C4-2B (cell line): Measurements from ENCODE around the gene DBP.

Experiments used
- H3K27ac ChIP-seq: fragments of 450-650 bp; 2 replicates; pipeline ENCODE4 v1.5.1; 2017
- ZFX ChIP-seq: fragments of 450-650 bp; IDR thresholded peaks from 2 replicates; pipeline ENCODE4 v1.6.1; 2017
- TF ChIP-seq, protein P1 (sequence below): fragments of 450-650 bp; conservative IDR thresholded peaks from 2 replicates; pipeline ENCODE4 v1.5.1; 2017; ENCODE audit warnings: mild to moderate bottlenecking

Gene DBP

DNA sequence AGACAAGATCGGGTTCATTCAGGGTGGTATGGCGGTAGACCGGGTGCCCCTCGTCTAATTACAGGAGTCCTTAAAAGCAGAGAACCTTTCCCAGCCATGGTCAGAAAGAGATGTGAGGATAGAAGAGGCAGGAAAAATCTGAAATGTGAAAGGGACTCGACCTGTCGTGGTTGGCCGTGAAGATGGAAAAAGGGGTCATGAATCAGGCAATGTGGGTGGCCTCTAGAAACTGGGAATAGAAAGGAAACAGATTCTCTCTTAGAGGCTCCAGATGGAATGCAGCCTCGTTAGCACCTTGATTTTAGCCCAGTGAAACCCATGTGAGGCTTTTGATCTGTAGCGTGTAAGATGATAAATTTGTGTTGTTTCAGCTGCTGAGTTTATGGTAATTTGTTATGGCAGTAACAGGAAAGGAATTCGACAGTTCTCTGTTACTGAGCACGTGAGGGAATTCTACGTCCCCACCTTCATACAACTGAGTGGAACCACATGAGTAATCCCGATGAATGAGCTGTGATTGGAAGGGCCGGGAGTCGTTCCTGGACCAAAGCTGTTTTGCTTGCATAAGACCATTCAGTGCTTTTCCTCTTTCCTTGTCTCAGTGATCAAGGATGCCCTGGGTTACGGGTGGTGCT is 19.8 kb upstream of the DBP start:
- TF ChIP-seq, protein P1, sequence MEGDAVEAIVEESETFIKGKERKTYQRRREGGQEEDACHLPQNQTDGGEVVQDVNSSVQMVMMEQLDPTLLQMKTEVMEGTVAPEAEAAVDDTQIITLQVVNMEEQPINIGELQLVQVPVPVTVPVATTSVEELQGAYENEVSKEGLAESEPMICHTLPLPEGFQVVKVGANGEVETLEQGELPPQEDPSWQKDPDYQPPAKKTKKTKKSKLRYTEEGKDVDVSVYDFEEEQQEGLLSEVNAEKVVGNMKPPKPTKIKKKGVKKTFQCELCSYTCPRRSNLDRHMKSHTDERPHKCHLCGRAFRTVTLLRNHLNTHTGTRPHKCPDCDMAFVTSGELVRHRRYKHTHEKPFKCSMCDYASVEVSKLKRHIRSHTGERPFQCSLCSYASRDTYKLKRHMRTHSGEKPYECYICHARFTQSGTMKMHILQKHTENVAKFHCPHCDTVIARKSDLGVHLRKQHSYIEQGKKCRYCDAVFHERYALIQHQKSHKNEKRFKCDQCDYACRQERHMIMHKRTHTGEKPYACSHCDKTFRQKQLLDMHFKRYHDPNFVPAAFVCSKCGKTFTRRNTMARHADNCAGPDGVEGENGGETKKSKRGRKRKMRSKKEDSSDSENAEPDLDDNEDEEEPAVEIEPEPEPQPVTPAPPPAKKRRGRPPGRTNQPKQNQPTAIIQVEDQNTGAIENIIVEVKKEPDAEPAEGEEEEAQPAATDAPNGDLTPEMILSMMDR, result no peak
- no peak for TF ChIP-seq ZFX
- no peak overlapping the region for H3K27ac ChIP-seq

DNA sequence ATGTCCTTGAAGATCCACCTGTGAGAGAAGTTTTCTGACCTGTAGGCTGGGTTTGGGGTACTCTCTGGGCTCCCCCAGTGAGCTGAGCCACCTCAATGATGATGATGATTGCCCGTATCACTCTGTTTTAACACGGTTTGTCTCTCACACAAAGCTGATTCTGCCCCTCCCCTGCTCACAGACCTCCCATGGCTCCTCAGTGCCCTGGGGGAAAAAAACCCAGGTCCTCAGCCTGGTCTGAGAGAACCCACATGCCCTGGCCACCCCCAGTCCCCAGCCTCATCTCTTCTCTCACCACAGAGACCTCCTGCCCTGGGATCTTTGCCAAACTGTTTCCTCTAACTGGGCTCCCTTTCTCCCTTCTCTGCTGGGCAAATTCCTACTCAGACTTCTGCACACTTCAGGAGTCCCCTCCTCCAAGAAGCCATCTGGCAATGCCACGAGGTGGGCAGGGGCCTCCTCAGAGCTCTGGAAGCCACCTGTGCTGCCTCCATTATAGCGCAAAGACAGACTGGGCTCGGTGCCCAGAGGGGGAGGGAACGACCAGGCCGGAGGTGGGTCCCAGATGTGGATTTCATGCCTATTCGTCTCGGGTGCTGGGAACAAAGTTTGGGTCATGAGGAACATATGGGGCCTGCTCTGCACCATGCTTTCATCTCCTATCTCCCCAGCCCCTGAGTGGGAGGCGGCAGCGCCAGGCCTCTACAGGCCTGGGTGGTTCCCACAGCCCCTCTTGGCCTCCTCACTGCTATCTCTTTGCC is 17.3 kb upstream of the DBP start:
- TF ChIP-seq ZFX, result no peak
- TF ChIP-seq, protein P1, result no peak

DNA sequence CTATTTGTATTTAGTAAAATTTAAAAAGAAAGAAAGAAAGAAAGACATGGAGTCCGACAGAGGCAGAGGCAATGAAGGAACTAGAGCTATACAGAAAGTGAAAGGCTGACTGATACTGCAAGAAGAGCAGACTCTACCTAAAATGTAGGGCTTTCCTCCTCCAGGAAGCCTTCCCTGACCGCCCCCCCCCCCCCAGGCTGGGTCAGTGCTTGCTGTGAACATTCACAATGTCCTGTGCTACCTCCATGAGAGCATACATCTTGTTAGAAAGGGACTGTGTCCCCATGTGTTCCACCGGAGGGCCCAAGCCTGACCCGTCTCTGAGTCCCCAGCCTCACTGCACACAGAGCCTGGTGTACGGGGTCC is 14.5 kb upstream of the DBP start:
- no peak overlapping the region for H3K27ac ChIP-seq
- TF ChIP-seq, protein P1, result no peak
- no peak for TF ChIP-seq ZFX

More for the DNA sequence above, 17.3 kb upstream of the DBP start:
- no peak overlapping the region for H3K27ac ChIP-seq

DNA sequence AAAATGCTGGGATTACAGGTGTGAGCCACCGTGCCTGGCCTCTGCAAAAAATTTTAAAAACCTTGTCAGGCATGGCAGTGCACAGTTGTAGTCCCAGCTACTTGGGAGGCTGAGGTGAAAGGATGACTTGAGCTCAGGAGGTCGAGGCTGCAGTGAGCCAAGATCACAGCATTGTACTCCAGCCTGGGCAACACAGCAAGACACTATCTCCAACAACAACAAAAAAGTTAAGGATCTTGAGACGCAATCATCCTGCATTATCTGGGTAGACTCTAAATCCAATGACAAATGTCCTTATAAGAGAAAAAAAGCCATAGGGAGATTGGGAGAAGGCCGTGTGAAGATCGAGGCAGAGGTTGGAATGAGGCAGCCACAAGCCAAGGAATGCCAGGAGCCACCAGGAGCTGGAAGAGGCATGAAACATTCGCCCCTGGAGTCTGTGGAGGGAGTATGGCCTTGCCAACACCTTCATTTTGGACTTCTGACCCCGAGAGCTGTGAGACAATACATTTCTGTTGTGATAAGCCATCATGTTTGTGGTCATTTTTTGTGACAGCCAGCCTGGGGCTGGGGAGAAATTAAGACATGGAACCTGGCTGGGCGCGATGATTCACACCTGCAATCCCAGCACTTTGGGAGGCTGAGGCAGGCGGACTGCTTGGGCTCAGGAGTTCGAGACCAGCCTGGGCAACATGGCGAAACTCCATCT is 13.9 kb upstream of the DBP start:
- no peak overlapping the region for H3K27ac ChIP-seq
- no peak for TF ChIP-seq ZFX
- TF ChIP-seq, protein P1, result no peak

DNA sequence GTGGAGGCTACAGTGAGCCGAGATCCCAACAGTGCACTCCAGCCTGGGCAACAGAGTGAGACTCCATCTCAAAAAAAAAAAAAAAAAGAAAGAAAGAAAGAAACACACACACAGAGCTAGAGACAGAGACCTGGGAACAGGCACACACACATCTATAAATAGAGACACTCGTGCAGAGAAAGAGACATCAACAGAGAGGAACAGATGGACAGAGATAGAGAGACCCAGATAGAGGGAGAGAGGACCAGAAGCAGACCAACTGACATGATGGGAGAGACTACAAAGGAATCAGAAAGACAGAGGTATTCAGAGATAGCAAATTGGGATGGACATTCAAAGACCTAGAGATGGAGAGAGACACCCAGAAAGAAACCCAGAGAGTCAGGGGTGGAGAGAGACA is 11.0 kb upstream of the DBP start:
- H3K27ac ChIP-seq, result no peak overlapping the region
- TF ChIP-seq, protein P1, result no peak
- no peak for TF ChIP-seq ZFX

DNA sequence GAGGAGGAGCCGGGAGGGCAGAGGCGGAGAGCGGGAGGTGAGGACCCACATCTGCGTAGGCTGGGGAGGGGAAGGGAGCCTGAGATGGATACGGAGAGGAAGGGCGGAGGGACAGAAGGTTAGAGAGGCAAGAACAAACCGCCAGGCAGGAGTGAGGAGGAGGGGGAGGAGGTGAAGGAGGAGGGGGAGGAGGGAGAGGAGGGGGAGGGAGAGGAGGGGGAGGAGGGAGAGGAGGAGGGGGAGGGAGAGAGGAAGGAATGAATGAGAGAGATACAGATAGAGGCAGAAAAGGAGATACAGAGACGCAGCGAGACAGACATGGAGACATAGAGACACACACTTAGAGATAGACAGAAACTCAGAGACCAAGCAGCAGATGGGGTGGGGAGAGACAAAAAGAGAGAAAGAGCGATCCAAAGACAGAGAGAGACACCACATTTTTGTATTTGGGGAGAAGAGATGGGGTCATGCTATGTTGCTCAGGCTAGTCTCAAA is 9.6 kb upstream of the DBP start:
- TF ChIP-seq, protein P1, result no peak
- no peak for TF ChIP-seq ZFX
- no peak overlapping the region; the same call in 1 of the 2 replicates for H3K27ac ChIP-seq
